ENCODE measurements around the gene OGDH. TPM values are rescaled to one million over a fixed set of nuclear protein-coding genes. Genes with fewer than 3 reads are reported as not detected.

Gene OGDH
- total RNA-seq, 1 donor from 2014 or later, result 105 TPM

- Mint-ChIP-seq H3K4me3 (ENCODE audit: low read depth) (no peak overlapping the region), H3K27me3 (ENCODE audit: low read depth) (no peaks in the 10 kb centered on the region), H3K36me3 (ENCODE audit: low read depth) (peaks cover 21% of the 10 kb centered on the region), H3K27ac (no peak overlapping the region), H3K9me3 (no peaks in the 10 kb centered on the region), H3K4me1 (ENCODE audit: low read depth) (peaks cover 10% of the 10 kb centered on the region)
- DNase-seq (ENCODE audit: low spot score), result no peak
- intact Hi-C loops (cut with micrococcal nuclease), result no loop called here
These were observed 149.5 kb downstream of the OGDH start for GRCh38 chr7:44755698-44756627.

- Mint-ChIP-seq H3K27me3 (ENCODE audit: low read depth) (no peaks in the 10 kb centered on the region), H3K4me3 (ENCODE audit: low read depth) (no peak overlapping the region), H3K36me3 (ENCODE audit: low read depth) (peaks cover 19% of the 10 kb centered on the region), H3K9me3 (no peaks in the 10 kb centered on the region), H3K4me1 (ENCODE audit: low read depth) (peaks cover 5% of the 10 kb centered on the region), H3K27ac (no peak overlapping the region)
- DNase-seq (ENCODE audit: low spot score), result no peak
- intact Hi-C loops (cut with micrococcal nuclease), result no loop called here
These were observed 150.5 kb downstream of the OGDH start for GRCh38 chr7:44756904-44757303.

- Mint-ChIP-seq H3K27ac (no peak overlapping the region), H3K4me1 (ENCODE audit: low read depth) (peaks cover 5% of the 10 kb centered on the region), H3K27me3 (ENCODE audit: low read depth) (no peaks in the 10 kb centered on the region), H3K9me3 (no peaks in the 10 kb centered on the region), H3K36me3 (ENCODE audit: low read depth) (peaks cover 21% of the 10 kb centered on the region), H3K4me3 (ENCODE audit: low read depth) (no peak overlapping the region)
- no peak for DNase-seq (ENCODE audit: low spot score)
- intact Hi-C loops (cut with micrococcal nuclease), result no loop called here
These were observed 150.9 kb downstream of the OGDH start for GRCh38 chr7:44757311-44757710.

GRCh38 chr7:44757739-44758138 is 151.3 kb downstream of the OGDH start:
- Mint-ChIP-seq H3K4me1 (ENCODE audit: low read depth) (peaks cover under 1% of the 10 kb centered on the region), H3K9me3 (no peaks in the 10 kb centered on the region), H3K27ac (no peak overlapping the region), H3K36me3 (ENCODE audit: low read depth) (peaks cover 19% of the 10 kb centered on the region), H3K27me3 (ENCODE audit: low read depth) (no peaks in the 10 kb centered on the region), H3K4me3 (ENCODE audit: low read depth) (no peak overlapping the region)
- intact Hi-C loops (cut with micrococcal nuclease), result no loop called here
- no peak for DNase-seq (ENCODE audit: low spot score)

Other genes starting within 250 kb of the OGDH start
- 86.8 and 90.2 TPM in 2 replicates for gene NUDCD3, start 116.0 kb upstream of the OGDH start, total RNA-seq
- gene NPC1L1, start 65.3 kb upstream of the OGDH start, total RNA-seq, result not detected in 2 replicates
- gene DDX56, start 32.7 kb upstream of the OGDH start, total RNA-seq, result 131 and 135 TPM in 2 replicates
- gene TMED4, start 24.4 kb upstream of the OGDH start, total RNA-seq, result 70.3 and 75.1 TPM in 2 replicates
- 105 TPM in 2 replicates for gene ZMIZ2, start 142.2 kb downstream of the OGDH start, total RNA-seq
- 2,442 and 2,446 TPM in 2 replicates for gene PPIA, start 190.1 kb downstream of the OGDH start, total RNA-seq
- 204 and 208 TPM in 2 replicates for gene H2AZ2, start 241.5 kb downstream of the OGDH start, total RNA-seq

All from activated T-helper 2 cell treated with anti-CD3 and anti-CD28 coated beads, Interferon-gamma antibody, Interleukin-2, Interleukin-4, amounts not matched to agents 10 μg/mL and 5 μg/mL and 100 μg/mL, durations not matched to agents 14 hours and 24 hours and 36 hours (primary cell).